RWPE2 (cell line): ENCODE data around the gene ZNF362.
A peak's percentile ranks its signal among the peaks of the same experiment; 100 is the strongest.

Experiments
- ATAC-seq: fragments of 200-7000 bp; cut with Tn5 transposase; 3 replicates; pipeline ENCODE4 v1.9.1; 2021; ENCODE audit warnings: low read depth
- DNase-seq: peaks from one replicate; pipeline ENCODE4 v3.0.0-alpha.2; 2020; ENCODE audit warnings: low spot score
- H3K27ac ChIP-seq: fragments of 450-650 bp; 2 replicates; pipeline ENCODE4 v1.5.1; 2017; ENCODE audit warnings: mild to moderate bottlenecking; ENCODE audit not compliant: poor library complexity, severe bottlenecking
- H3K27me3 ChIP-seq: fragments of 250-450 bp; sonication (Bioruptor Pico); 2 replicates; pipeline ENCODE4 v1.5.1; 2021; ENCODE audit warnings: mild to moderate bottlenecking, moderate library complexity; ENCODE audit not compliant: insufficient read depth, poor library complexity, severe bottlenecking
- H3K36me3 ChIP-seq: fragments of 250-450 bp; sonication (Bioruptor Pico); 2 replicates; pipeline ENCODE4 v1.5.1; 2020; ENCODE audit warnings: low read depth, mild to moderate bottlenecking, moderate library complexity
- H3K4me1 ChIP-seq: fragments of 250-450 bp; sonication (Bioruptor Pico); 2 replicates; pipeline ENCODE4 v1.5.1; 2021; ENCODE audit warnings: mild to moderate bottlenecking, moderate library complexity; ENCODE audit not compliant: insufficient read depth, poor library complexity, severe bottlenecking
- H3K4me3 ChIP-seq: fragments of 250-450 bp; sonication (Bioruptor Pico); 2 replicates; pipeline ENCODE4 v1.5.1; 2021; ENCODE audit warnings: mild to moderate bottlenecking, moderate library complexity; ENCODE audit not compliant: severe bottlenecking
- H3K9me3 ChIP-seq: fragments of 250-450 bp; sonication (Bioruptor Pico); 2 replicates; pipeline ENCODE4 v1.5.1; 2021; ENCODE audit warnings: mild to moderate bottlenecking, moderate library complexity; ENCODE audit not compliant: severe bottlenecking
- TF ChIP-seq, protein P1 (sequence below): fragments of 450-650 bp; IDR thresholded peaks from one replicate; pipeline ENCODE4 v1.5.1; 2017; ENCODE audit warnings: mild to moderate bottlenecking, moderate library complexity; ENCODE audit not compliant: poor library complexity, severe bottlenecking

ZNF362 gene

DNA sequence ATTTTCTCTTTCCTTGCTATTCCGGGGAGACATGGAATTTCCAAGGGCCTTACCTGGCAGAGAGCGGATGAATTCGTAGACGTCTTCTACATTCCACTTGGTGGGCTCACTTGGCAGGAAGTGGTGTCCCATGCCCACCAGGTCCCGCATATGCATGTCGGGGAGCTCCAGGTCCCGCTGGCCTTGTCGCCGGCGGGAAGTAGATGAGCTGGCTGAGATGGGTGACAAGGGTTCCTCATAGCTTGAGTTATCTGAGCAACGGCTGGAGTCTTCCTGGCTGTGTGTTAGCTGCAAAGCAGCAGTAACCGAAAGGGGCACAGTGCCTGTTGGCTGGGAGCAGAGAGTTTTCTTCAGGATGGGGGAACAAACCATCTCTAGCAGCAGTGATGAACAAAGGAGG, 72.5 kb downstream of the ZNF362 start:
- DNase-seq (no peak), ATAC-seq (no peak)
- Histone ChIP-seq H3K9me3 (no peaks in the 10 kb centered on the region), H3K36me3 (peaks cover 100% of the 10 kb centered on the region), H3K27me3 (no peaks in the 10 kb centered on the region), H3K27ac (peak overlapping the region; percentile 57), H3K4me3 (no peak overlapping the region), H3K4me1 (peaks cover 8% of the 10 kb centered on the region)
- TF ChIP-seq, protein P1, sequence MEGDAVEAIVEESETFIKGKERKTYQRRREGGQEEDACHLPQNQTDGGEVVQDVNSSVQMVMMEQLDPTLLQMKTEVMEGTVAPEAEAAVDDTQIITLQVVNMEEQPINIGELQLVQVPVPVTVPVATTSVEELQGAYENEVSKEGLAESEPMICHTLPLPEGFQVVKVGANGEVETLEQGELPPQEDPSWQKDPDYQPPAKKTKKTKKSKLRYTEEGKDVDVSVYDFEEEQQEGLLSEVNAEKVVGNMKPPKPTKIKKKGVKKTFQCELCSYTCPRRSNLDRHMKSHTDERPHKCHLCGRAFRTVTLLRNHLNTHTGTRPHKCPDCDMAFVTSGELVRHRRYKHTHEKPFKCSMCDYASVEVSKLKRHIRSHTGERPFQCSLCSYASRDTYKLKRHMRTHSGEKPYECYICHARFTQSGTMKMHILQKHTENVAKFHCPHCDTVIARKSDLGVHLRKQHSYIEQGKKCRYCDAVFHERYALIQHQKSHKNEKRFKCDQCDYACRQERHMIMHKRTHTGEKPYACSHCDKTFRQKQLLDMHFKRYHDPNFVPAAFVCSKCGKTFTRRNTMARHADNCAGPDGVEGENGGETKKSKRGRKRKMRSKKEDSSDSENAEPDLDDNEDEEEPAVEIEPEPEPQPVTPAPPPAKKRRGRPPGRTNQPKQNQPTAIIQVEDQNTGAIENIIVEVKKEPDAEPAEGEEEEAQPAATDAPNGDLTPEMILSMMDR = no peak

DNA sequence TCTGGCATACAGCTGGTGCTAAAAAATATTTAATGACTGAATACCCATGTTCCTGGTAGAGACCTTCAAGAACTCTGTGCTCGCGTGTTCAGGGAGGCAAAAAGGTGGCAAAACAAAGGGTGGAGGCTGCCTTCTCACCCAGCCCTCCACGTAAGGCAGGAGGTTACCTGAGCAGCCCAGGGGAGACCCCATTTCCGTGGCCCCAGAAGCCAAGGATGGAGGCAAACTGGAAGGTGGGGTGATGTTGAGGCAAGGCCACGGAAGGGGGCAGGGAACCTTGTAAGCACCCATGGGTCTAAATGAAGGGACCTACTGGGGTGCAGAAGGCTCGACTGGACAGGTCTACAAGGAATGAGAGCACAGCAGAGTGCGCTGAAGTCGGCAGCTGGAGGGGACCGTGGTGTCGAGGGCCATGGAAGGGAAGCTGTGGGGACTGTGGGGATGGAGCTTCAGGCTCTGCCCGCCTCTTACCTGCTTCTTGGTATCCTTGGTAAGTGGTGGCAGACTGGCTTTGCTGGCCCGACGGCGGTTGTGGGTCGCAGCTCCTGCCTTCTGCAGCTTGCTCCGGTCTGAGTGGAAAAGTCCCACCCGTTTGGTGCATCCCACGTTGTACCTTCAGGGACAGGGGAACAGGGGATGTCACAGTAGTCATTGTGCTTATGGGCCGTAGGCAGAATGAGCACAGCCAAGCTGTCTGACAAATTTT, 73.5 kb downstream of the ZNF362 start:
- Histone ChIP-seq H3K36me3 (peaks cover 100% of the 10 kb centered on the region), H3K27ac (peak overlapping the region; percentile 57), H3K4me1 (peaks cover 13% of the 10 kb centered on the region), H3K27me3 (no peaks in the 10 kb centered on the region), H3K9me3 (no peaks in the 10 kb centered on the region), H3K4me3 (no peak overlapping the region)
- DNase-seq = no peak
- TF ChIP-seq, protein P1 = no peak
- ATAC-seq = no peak

DNA sequence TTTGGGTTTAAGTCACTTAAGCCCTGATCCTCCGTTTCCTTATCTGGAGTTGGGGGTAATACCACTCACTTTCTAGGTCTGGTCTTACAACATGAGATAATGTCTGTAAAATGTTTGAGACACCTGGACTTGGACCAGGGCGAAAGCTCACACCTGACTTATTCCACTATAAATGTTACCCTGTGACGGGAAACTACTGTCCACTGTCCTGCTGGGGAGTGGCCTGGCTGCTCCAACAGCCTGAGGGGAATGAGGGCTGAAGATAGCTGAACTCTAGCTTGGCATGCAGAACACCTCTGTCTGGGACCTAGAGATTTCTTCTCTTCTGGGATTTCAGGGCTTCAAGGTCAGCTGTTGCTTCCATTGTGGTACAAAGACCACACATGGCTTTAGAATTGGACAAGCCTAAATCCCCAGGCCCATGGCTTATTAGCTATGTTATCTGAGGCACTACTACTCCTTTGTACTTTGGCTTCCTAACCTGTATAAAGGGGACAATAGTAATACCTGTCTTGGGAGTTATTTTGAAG, 74.1 kb downstream of the ZNF362 start:
- Histone ChIP-seq H3K27me3 (no peaks in the 10 kb centered on the region), H3K36me3 (peaks cover 100% of the 10 kb centered on the region), H3K27ac (peak overlapping the region; percentile 57), H3K9me3 (no peaks in the 10 kb centered on the region), H3K4me1 (peaks cover 16% of the 10 kb centered on the region), H3K4me3 (no peak overlapping the region)
- TF ChIP-seq, protein P1 = no peak
- DNase-seq (no peak), ATAC-seq (no peak)

DNA sequence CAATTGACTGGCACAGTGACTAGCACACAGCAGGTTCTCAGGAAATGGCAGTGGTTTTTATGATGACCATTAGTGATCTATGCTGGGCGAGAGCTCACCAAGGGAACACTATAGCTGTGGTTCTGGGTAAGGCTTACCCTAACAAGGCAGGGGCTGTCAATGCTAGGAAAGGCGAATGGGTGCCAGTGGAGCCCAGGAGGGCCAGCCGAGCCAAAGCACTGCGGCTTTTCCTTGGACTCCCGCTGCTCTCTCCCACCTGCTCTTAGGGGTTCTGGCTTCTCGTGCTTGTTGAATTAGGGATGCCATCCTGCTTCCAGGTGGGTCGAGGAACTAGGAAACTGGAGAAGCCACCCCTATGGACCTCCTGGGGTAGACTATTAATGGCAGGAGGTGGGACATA, 74.6 kb downstream of the ZNF362 start:
- TF ChIP-seq, protein P1 = no peak
- DNase-seq = no peak
- no peak for ATAC-seq
- H3K4me1 ChIP-seq = peaks cover 16% of the 10 kb centered on the region
- no peaks in the 10 kb centered on the region for H3K9me3 ChIP-seq
- no peaks in the 10 kb centered on the region for H3K27me3 ChIP-seq
- H3K4me3 ChIP-seq = no peak overlapping the region
- H3K27ac ChIP-seq = peak overlapping the region; percentile 99
- peaks cover 98% of the 10 kb centered on the region for H3K36me3 ChIP-seq
